Neural crest cell (in vitro differentiated cells): Measurements from ENCODE around the gene RILPL1. TPM values are rescaled to one million over a fixed set of nuclear protein-coding genes. Genes with fewer than 3 reads are reported as not detected.

Source experiments
- DNase-seq: peaks from one replicate; pipeline ENCODE4 v3.0.0; 2021; ENCODE audit warnings: low read depth, mixed read lengths, low spot score
- H3K27ac Mint-ChIP-seq: one replicate; pipeline ENCODE4 v1.8.0; 2021; ENCODE audit warnings: mild to moderate bottlenecking, mixed read lengths; ENCODE audit not compliant: unreplicated experiment
- H3K27me3 Mint-ChIP-seq: 2 replicates; pipeline ENCODE4 v1.8.0; 2021; ENCODE audit warnings: low read depth, mild to moderate bottlenecking, mixed read lengths
- H3K36me3 Mint-ChIP-seq: 2 replicates; pipeline ENCODE4 v1.8.0; 2021; ENCODE audit warnings: low read depth, mild to moderate bottlenecking, mixed read lengths
- H3K4me1 Mint-ChIP-seq: 2 replicates; pipeline ENCODE4 v1.8.0; 2021; ENCODE audit warnings: mixed read lengths
- H3K4me3 Mint-ChIP-seq: one replicate; pipeline ENCODE4 v1.8.0; 2021; ENCODE audit warnings: mild to moderate bottlenecking, mixed read lengths
- H3K9me3 Mint-ChIP-seq: 2 replicates; pipeline ENCODE4 v1.8.0; 2021; ENCODE audit warnings: mixed read lengths
- total RNA-seq: library from RNA; stranded (reverse); gene quantifications from 2 replicates; pipeline ENCODE4 v1.2.1, GENCODE V29; 2021
- TF ChIP-seq, protein P1 (sequence below): fragments of 200-600 bp; sonication (generic); conservative IDR thresholded peaks from 2 replicates; pipeline ENCODE4 v1.5.0; 2021; ENCODE audit warnings: antibody characterized with exemption, mild to moderate bottlenecking

RILPL1 gene
- total RNA-seq, 1 donor from 2014 or later, result 23.5 TPM

- no peak overlapping the region for H3K4me3 Mint-ChIP-seq
- no peak overlapping the region for H3K27ac Mint-ChIP-seq
- no peaks in the 10 kb centered on the region for H3K27me3 Mint-ChIP-seq
- H3K4me1 Mint-ChIP-seq, result peaks cover 4% of the 10 kb centered on the region
- H3K9me3 Mint-ChIP-seq, result no peaks in the 10 kb centered on the region
- no peak for DNase-seq
- TF ChIP-seq, protein P1, sequence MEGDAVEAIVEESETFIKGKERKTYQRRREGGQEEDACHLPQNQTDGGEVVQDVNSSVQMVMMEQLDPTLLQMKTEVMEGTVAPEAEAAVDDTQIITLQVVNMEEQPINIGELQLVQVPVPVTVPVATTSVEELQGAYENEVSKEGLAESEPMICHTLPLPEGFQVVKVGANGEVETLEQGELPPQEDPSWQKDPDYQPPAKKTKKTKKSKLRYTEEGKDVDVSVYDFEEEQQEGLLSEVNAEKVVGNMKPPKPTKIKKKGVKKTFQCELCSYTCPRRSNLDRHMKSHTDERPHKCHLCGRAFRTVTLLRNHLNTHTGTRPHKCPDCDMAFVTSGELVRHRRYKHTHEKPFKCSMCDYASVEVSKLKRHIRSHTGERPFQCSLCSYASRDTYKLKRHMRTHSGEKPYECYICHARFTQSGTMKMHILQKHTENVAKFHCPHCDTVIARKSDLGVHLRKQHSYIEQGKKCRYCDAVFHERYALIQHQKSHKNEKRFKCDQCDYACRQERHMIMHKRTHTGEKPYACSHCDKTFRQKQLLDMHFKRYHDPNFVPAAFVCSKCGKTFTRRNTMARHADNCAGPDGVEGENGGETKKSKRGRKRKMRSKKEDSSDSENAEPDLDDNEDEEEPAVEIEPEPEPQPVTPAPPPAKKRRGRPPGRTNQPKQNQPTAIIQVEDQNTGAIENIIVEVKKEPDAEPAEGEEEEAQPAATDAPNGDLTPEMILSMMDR, result no peak
- H3K36me3 Mint-ChIP-seq, result peaks cover 3% of the 10 kb centered on the region
These were observed 54.8 kb downstream of the RILPL1 start for GRCh38 chr12:123478762-123479161.

GRCh38 chr12:123478069-123478468, 55.5 kb downstream of the RILPL1 start:
- no peak for DNase-seq
- Mint-ChIP-seq H3K9me3 (no peaks in the 10 kb centered on the region), H3K4me1 (peaks cover 4% of the 10 kb centered on the region), H3K27me3 (no peaks in the 10 kb centered on the region), H3K4me3 (no peak overlapping the region), H3K36me3 (peaks cover 3% of the 10 kb centered on the region), H3K27ac (no peak overlapping the region)
- TF ChIP-seq, protein P1, result no peak

DNA sequence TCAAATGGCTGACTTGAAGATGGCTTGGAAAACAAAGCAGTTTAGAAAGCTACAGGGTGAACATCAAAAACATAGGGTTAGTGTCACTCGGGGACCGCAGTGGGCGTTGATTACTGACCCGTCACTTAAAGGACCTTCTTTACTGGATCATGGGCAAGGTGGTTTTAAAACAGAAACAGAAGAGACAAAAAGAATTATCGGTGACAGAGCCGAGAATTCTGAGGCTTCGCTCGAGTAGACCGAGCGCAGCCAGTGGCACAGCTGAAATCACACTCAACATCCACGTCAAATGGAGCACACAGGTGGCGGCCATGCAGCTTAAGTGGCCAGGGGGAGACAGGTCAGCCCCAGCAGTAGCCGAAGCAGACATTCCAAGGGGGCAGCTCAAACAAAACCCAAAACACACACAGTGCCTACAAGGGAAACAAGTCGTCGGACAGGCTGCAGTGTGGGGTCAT, 58.2 kb downstream of the RILPL1 start:
- H3K27ac Mint-ChIP-seq, result peak overlapping the region; percentile 37
- peaks cover 3% of the 10 kb centered on the region for H3K36me3 Mint-ChIP-seq
- no peaks in the 10 kb centered on the region for H3K9me3 Mint-ChIP-seq

DNA sequence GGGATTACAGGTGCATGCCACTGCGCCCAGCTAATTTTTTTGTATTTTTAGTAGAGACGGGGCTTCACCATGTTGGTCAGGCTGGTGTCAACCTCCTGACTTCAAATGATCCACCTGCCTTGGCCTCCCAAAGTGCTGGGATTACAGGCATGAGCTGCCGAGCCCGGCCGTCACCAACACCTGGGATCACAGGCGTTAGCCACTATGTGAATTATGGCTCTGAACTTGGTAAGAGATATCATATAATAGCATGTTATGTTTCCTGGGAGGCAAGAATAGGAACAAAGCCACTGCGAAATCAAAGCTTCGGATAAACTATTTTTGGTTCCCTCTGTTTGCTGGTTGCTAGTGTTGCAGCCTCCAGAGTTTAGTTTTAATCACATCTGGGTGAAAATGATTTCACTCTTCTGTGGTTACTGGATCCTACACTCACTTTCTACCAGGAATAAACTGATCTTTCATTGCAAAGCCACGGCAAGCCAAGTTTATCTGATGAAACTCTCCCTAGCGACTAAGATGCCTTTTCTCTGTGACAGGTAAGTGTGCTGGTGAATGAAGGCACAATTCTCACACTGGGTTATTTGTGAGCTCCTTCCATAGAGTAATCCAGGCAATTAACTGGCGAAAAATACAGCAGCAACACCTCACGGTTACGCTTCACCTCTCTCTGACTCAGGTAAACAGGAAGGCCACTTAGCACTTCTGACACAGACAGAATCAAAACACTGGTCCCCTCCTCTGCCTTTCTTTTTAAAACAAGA, 58.9 kb downstream of the RILPL1 start:
- H3K9me3 Mint-ChIP-seq, result no peaks in the 10 kb centered on the region
- peaks cover 4% of the 10 kb centered on the region for H3K4me1 Mint-ChIP-seq
- TF ChIP-seq, protein P1, result no peak
- no peaks in the 10 kb centered on the region for H3K27me3 Mint-ChIP-seq
- peak overlapping the region; percentile 37 for H3K27ac Mint-ChIP-seq
- H3K36me3 Mint-ChIP-seq, result peaks cover 3% of the 10 kb centered on the region
- DNase-seq, result no peak
- H3K4me3 Mint-ChIP-seq, result no peak overlapping the region

More for the DNA sequence above, 58.2 kb downstream of the RILPL1 start:
- DNase-seq, result no peak
- peaks cover 4% of the 10 kb centered on the region for H3K4me1 Mint-ChIP-seq
- TF ChIP-seq, protein P1, result no peak
- H3K4me3 Mint-ChIP-seq, result no peak overlapping the region
- H3K27me3 Mint-ChIP-seq, result no peaks in the 10 kb centered on the region

- Mint-ChIP-seq H3K27me3 (no peaks in the 10 kb centered on the region), H3K4me1 (peaks cover 4% of the 10 kb centered on the region), H3K9me3 (no peaks in the 10 kb centered on the region), H3K4me3 (no peak overlapping the region), H3K27ac (no peak overlapping the region), H3K36me3 (peaks cover 3% of the 10 kb centered on the region)
- DNase-seq, result no peak
- TF ChIP-seq, protein P1, result no peak
These were observed 61.1 kb downstream of the RILPL1 start for GRCh38 chr12:123472438-123472849.
